Osteoblast (primary cell): ENCODE results near the gene FRMD8. TPM values are rescaled to one million over a fixed set of nuclear protein-coding genes. Genes with fewer than 3 reads are reported as not detected.
A peak's percentile ranks its signal among the peaks of the same experiment; 100 is the strongest.

Experiments used
- DNase-seq: peaks from one replicate; pipeline ENCODE4 v3.0.0; 2011; ENCODE audit warnings: low spot score, mixed read lengths; ENCODE audit not compliant: insufficient read length; ENCODE audit errors: missing footprints
- H2AFZ ChIP-seq: 2 replicates; pipeline ENCODE4 v1.6.0; 2011; ENCODE audit warnings: mild to moderate bottlenecking, low read length
- H3K27ac ChIP-seq: 2 replicates; pipeline ENCODE4 v1.5.1; 2011; ENCODE audit warnings: mild to moderate bottlenecking, low read depth, low read length, moderate library complexity
- H3K27me3 ChIP-seq: 2 replicates; pipeline ENCODE4 v1.6.0; 2012; ENCODE audit warnings: mild to moderate bottlenecking, control low read depth, inconsistent platforms, low read length, moderate library complexity; ENCODE audit not compliant: insufficient read depth
- H3K36me3 ChIP-seq: 2 replicates; pipeline ENCODE4 v1.5.1; 2011; ENCODE audit warnings: mild to moderate bottlenecking, low read length, control low read depth, moderate library complexity; ENCODE audit not compliant: insufficient read depth
- H3K4me1 ChIP-seq: 2 replicates; pipeline ENCODE4 v1.5.1; 2011; ENCODE audit warnings: mild to moderate bottlenecking, low read length, control low read depth, moderate library complexity; ENCODE audit not compliant: insufficient read depth
- H3K4me2 ChIP-seq: 2 replicates; pipeline ENCODE4 v1.6.0; 2011; ENCODE audit warnings: mild to moderate bottlenecking, low read length; ENCODE audit not compliant: insufficient read depth
- H3K4me3 ChIP-seq: fragments of 200-600 bp; sonication (generic); 3 replicates; pipeline ENCODE4 v1.5.1; 2012; ENCODE audit warnings: mild to moderate bottlenecking, low read length, inconsistent platforms; ENCODE audit not compliant: insufficient read depth
- H3K79me2 ChIP-seq: 2 replicates; pipeline ENCODE4 v1.6.0; 2012; ENCODE audit warnings: mild to moderate bottlenecking, low read length, control low read depth, inconsistent platforms; ENCODE audit not compliant: insufficient read depth
- H3K9me3 ChIP-seq: 2 replicates; pipeline ENCODE4 v1.5.1; 2011; ENCODE audit warnings: low read depth, low read length, control low read depth
- H4K20me1 ChIP-seq: 2 replicates; pipeline ENCODE4 v1.6.0; 2012; ENCODE audit warnings: mild to moderate bottlenecking, low read length, control low read depth; ENCODE audit not compliant: insufficient read depth
- total RNA-seq: library from RNA; depleted of rRNA; stranded (reverse); fragments of >200 nt; gene quantifications from 2 replicates; pipeline ENCODE4 v1.2.3, GENCODE V29; 2012
- TF ChIP-seq, protein P1 (sequence below): IDR thresholded peaks from 2 replicates; pipeline ENCODE4 v1.5.1; 2011; ENCODE audit warnings: mild to moderate bottlenecking, low read depth, low read length, moderate library complexity; ENCODE audit errors: extremely low read depth

The FRMD8 gene
- total RNA-seq, 1 donor, result 78.2 TPM

DNA sequence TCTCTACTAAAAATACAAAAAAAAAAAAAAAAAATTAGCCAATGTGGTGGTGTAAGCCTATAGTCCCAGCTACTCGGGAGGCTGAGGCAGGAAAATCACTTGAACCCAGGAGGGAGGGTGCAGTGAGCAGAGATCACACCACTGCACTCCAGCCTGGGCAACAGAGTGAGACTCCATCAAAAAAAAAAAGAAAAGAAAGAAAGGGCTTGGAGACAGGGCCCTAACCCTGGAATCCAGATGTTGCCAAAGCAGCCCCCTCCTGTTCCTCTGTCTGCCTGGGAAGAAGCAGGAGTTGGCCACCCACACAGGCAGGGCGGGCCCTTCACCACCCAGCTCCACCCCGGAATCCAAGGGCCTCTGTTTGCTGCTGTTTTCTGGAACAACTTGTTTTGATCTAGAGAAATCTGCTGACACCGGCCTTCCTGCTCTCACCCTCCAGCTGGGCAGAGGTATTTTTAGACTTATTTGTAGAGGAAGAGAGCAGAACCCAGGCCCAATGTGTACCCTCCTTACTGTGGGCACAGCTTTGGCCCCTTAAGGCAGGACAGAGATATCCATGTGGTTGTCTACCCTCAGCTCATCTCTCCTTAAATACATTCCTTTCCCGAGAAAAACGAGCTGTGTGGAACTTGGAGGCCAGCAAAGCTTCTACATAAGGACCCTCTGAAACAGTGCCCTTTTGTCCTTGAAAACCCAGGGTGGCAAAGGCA, 33.5 kb downstream of the FRMD8 start:
- no peaks in the 10 kb centered on the region for H3K9me3 ChIP-seq
- H3K4me2 ChIP-seq, result peak overlapping the region; percentile 84
- peak overlapping the region; percentile 14 for H3K4me3 ChIP-seq
- H3K36me3 ChIP-seq, result peaks cover 17% of the 10 kb centered on the region
- TF ChIP-seq, protein P1, sequence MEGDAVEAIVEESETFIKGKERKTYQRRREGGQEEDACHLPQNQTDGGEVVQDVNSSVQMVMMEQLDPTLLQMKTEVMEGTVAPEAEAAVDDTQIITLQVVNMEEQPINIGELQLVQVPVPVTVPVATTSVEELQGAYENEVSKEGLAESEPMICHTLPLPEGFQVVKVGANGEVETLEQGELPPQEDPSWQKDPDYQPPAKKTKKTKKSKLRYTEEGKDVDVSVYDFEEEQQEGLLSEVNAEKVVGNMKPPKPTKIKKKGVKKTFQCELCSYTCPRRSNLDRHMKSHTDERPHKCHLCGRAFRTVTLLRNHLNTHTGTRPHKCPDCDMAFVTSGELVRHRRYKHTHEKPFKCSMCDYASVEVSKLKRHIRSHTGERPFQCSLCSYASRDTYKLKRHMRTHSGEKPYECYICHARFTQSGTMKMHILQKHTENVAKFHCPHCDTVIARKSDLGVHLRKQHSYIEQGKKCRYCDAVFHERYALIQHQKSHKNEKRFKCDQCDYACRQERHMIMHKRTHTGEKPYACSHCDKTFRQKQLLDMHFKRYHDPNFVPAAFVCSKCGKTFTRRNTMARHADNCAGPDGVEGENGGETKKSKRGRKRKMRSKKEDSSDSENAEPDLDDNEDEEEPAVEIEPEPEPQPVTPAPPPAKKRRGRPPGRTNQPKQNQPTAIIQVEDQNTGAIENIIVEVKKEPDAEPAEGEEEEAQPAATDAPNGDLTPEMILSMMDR, result no peak
- H3K4me1 ChIP-seq, result peaks cover 59% of the 10 kb centered on the region
- peaks cover 80% of the 10 kb centered on the region for H3K79me2 ChIP-seq
- no peaks in the 10 kb centered on the region for H3K27me3 ChIP-seq
- H2AFZ ChIP-seq, result no peak overlapping the region
- peak overlapping the region; percentile 100 for H3K27ac ChIP-seq
- peaks cover 24% of the 10 kb centered on the region for H4K20me1 ChIP-seq
- DNase-seq, result peak; percentile 95

GRCh38 chr11:65420506-65420905, 34.1 kb downstream of the FRMD8 start:
- Histone ChIP-seq H3K9me3 (no peaks in the 10 kb centered on the region), H4K20me1 (peaks cover 30% of the 10 kb centered on the region), H3K4me3 (peak overlapping the region; percentile 14), H3K27ac (peak overlapping the region; percentile 100), H2AFZ (no peak overlapping the region), H3K27me3 (no peaks in the 10 kb centered on the region), H3K36me3 (peaks cover 23% of the 10 kb centered on the region), H3K79me2 (peaks cover 84% of the 10 kb centered on the region), H3K4me2 (peak overlapping the region; percentile 84), H3K4me1 (peaks cover 59% of the 10 kb centered on the region)
- TF ChIP-seq, protein P1, result no peak
- no peak for DNase-seq

- TF ChIP-seq, protein P1, result no peak
- Histone ChIP-seq H3K9me3 (no peaks in the 10 kb centered on the region), H3K27me3 (no peaks in the 10 kb centered on the region), H3K4me2 (peak overlapping the region; percentile 84), H3K4me1 (peaks cover 54% of the 10 kb centered on the region), H2AFZ (no peak overlapping the region), H4K20me1 (peaks cover 36% of the 10 kb centered on the region), H3K27ac (peak overlapping the region; percentile 100), H3K4me3 (peak overlapping the region; percentile 77), H3K36me3 (peaks cover 30% of the 10 kb centered on the region), H3K79me2 (peaks cover 84% of the 10 kb centered on the region)
- peak; percentile 94 for DNase-seq
These were observed 34.7 kb downstream of the FRMD8 start for GRCh38 chr11:65420979-65421793.
